Measurements from ENCODE around the gene TMEM184B.
A peak's percentile ranks its signal among the peaks of the same experiment; 100 is the strongest.

TMEM184B gene

DNA sequence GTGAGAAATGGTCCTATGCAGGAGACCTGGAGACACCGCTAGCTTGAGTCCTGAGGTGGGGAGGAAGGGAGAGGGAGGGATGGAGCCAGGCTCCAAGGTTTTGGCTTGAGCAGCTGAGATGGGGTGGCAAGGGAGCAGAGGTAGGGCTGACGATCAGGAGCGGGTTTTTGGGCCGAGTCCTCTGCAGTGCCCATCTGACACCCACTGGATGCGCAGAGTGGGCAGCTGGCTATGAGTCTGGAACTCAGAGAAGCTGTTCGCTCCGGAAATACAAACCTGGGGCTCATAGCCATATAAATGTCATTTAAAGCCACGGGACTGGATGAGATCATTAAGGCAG is 71.5 kb downstream of the TMEM184B start:
- in situ Hi-C loops (cut with MboI; ENCODE audit: low sequenced_read_pairs): no loop called here
- Histone ChIP-seq H3K36me3 (replicated peaks) (no peaks in the 10 kb centered on the region), H3K9me3 (no peaks in the 10 kb centered on the region), H3K4me3 (peak overlapping the region; percentile 75), H3K4me1 (peaks cover 11% of the 10 kb centered on the region), H3K27me3 (ENCODE audit: low read depth) (no peaks in the 10 kb centered on the region)
- DNase-seq (ENCODE audit: low spot score in 2 of 2): peak in 1 of 2 experiments; percentile 21

DNA sequence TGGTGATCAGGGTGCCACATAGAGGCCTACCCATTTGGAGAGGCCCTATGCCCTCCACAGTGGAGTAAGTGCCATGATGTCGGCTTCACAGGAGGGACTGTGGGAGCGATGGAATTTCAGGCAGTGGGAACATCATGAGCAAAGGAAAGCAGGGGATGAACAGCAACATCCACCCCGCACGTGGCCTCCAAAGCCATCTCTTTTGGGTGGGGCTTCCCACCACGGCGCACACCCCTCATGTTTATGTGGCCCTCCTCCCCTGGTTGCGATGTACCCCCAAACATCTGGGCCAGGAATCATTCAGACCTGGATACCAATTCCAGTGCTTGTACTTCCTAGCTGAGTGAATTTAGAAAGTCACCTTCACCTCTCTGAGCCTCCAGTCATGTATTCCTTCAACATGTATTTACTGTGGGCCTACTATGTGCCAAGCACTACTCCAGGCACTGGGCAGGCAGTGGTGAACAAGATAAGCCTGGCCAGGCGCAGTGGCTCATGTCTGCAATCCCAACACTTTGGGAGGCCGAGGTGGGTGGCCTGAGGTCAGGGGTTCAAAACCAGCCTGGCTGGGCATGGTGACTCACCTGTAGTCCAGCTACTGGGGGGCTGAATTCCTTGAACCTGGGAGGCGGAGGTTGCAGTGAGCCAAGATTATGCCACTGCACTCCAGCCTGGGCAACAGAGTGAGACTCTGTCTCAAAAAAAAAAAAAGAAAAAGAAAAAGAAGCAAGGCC is 72.8 kb downstream of the TMEM184B start:
- H3K4me3 ChIP-seq: no peak overlapping the region
- in situ Hi-C loops (cut with MboI; ENCODE audit: low sequenced_read_pairs): no loop called here
- no peak for DNase-seq (ENCODE audit: low spot score in 2 of 2)
- H3K27me3 ChIP-seq (ENCODE audit: low read depth): no peaks in the 10 kb centered on the region
- peaks cover 11% of the 10 kb centered on the region for H3K4me1 ChIP-seq
- H3K9me3 ChIP-seq: no peaks in the 10 kb centered on the region
- no peaks in the 10 kb centered on the region for H3K36me3 ChIP-seq (replicated peaks)

DNA sequence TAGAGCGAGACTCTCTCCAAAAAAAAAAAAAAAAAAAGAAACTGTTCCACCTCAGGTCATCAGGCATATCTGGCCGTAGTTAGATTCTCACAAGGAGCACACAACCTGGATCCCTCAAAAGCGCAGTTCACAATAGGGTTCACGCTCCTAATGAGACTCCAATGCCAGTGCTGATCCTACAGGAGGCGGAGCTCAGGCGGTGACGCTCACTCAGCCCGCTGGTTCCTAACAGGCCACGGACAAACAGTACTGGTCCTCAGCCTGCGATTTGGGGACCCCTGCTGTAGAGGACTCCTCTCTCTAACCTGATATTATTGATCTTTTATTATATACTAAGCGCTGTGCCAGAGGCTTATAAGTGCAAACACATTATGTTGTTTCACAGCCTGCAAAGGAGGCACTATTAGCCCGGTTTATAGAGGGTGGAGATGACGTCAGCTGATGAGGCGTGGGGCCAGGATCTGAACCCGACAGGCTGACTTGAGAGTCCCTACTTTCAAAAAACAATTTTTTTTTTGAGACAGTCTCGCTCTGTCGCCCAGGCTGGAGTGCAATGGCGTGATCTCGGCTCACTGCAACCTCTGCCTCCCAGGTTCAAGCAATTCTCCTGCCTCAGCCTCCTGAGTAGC is 75.9 kb downstream of the TMEM184B start:
- Histone ChIP-seq H3K4me1 (peaks cover 9% of the 10 kb centered on the region; the same call in 1 of the 2 replicates), H3K4me3 (no peak overlapping the region), H3K36me3 (replicated peaks) (no peaks in the 10 kb centered on the region), H3K27me3 (ENCODE audit: low read depth) (no peaks in the 10 kb centered on the region), H3K9me3 (no peaks in the 10 kb centered on the region)
- no peak for DNase-seq (ENCODE audit: low spot score in 2 of 2)
- in situ Hi-C loops (cut with MboI; ENCODE audit: low sequenced_read_pairs): no loop called here

DNA sequence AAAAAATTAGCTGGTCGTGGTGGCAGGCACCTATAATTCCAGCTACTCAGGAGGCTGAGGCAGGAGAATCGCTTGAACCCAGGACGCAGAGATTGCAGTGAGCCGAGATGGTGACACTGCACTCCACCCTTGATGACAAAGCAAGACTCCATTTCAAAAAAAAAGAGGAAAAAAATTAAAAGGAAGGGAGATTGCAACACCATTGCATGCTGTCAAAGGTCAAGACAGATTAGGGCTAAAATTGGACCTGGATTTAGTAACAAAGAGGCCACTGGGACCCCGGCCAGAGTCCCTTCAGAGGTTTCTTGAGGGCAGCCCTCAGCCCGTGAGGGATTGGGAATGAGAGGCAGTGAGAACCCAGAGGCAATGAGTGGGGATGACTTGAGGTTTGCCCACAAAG is 79.2 kb downstream of the TMEM184B start:
- H3K36me3 ChIP-seq (replicated peaks): no peaks in the 10 kb centered on the region
- peaks cover 6% of the 10 kb centered on the region; the same call in 1 of the 2 replicates for H3K4me1 ChIP-seq
- H3K4me3 ChIP-seq: no peak overlapping the region
- in situ Hi-C loops (cut with MboI; ENCODE audit: low sequenced_read_pairs): no loop called here
- no peaks in the 10 kb centered on the region for H3K27me3 ChIP-seq (ENCODE audit: low read depth)
- H3K9me3 ChIP-seq: no peaks in the 10 kb centered on the region
- no peak for DNase-seq (ENCODE audit: low spot score in 2 of 2)

DNA sequence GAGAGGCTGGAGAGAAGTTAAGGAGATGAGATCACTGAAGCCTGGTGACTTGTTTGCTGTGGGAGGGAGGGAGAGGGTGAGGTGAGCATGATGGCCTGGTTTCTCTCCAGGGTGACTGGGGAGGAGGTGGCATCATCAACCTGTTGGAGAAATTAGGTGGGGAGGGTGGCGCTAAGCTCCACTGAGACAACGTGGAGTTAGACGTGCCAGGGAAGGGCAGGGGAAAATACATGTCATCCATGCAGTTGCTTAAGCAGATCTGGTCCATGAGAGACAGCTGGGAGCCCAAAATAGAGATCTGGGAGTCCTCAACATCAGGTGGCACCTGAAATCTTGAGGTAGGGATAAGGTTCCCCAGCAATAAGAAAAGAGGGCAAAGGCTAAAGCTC is 80.3 kb downstream of the TMEM184B start:
- H3K36me3 ChIP-seq (replicated peaks): no peaks in the 10 kb centered on the region
- H3K27me3 ChIP-seq (ENCODE audit: low read depth): no peaks in the 10 kb centered on the region
- H3K9me3 ChIP-seq: no peaks in the 10 kb centered on the region
- DNase-seq (ENCODE audit: low spot score in 2 of 2): no peak
- no peak overlapping the region for H3K4me3 ChIP-seq
- peaks cover 6% of the 10 kb centered on the region; the same call in 1 of the 2 replicates for H3K4me1 ChIP-seq
- in situ Hi-C loops (cut with MboI; ENCODE audit: low sequenced_read_pairs): no loop called here

DNA sequence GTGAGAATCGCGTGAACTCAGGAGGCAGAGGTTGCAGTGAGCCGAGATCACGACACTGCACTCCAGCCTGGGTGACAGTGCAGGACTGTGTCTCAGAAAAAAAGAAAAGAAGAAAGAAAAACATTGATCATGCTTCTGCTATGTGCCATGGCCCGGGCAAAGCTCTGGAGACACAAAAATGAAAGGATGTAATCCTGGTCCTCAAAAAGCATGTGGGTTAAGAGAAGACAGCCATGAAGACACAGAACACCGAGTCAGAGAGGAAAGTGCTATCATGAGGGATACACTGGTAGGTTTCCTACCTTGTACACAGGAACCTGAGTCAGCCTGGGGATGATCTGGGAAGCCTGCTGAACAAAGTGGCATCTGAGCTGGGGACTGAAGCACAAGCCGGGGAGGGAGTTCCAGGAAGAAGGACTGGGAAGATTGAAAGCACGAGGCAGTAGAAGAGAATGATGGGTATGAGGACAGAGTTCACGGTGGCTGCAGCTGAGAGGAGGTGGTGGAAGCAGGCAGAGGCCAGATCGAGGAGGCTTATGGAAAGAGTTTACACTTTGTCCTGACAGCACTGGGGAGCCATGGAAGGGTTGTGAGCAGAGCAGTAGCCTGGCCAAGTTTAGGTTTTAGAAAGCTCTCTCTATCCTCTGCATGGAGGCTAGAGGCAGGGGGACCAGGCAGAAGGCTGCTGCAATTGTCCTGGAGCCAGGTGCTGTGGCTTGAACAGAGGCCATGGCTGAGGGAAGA is 80.9 kb downstream of the TMEM184B start:
- DNase-seq (ENCODE audit: low spot score in 2 of 2): no peak
- Histone ChIP-seq H3K27me3 (ENCODE audit: low read depth) (no peaks in the 10 kb centered on the region), H3K4me1 (peaks cover 6% of the 10 kb centered on the region; the same call in 1 of the 2 replicates), H3K36me3 (replicated peaks) (no peaks in the 10 kb centered on the region), H3K4me3 (no peak overlapping the region), H3K9me3 (no peaks in the 10 kb centered on the region)
- in situ Hi-C loops (cut with MboI; ENCODE audit: low sequenced_read_pairs): no loop called here

DNA sequence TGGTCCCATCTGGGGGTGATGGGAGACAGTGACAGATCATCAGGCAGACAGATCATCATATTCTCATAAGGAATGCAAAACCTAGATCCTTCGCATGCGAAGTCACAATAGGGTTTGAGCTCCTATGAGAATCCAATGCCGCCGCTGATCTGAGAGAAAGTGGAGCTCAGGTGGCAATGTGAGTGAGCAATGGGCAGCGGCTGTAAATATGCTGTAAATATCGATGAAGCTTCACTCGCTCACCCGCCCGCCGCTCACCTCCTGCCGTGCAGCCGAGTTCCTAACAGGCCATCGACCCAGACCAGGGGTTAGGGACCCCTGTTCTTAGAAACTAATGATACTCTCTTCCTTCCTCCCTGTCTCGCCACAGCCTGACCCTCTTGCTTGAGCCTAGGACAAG is 81.8 kb downstream of the TMEM184B start:
- H3K27me3 ChIP-seq (ENCODE audit: low read depth): no peaks in the 10 kb centered on the region
- no peak overlapping the region for H3K4me3 ChIP-seq
- in situ Hi-C loops (cut with MboI; ENCODE audit: low sequenced_read_pairs): no loop called here
- peaks cover 6% of the 10 kb centered on the region; the same call in 1 of the 2 replicates for H3K4me1 ChIP-seq
- H3K9me3 ChIP-seq: no peaks in the 10 kb centered on the region
- H3K36me3 ChIP-seq (replicated peaks): no peaks in the 10 kb centered on the region
- DNase-seq (ENCODE audit: low spot score in 2 of 2): no peak

DNA sequence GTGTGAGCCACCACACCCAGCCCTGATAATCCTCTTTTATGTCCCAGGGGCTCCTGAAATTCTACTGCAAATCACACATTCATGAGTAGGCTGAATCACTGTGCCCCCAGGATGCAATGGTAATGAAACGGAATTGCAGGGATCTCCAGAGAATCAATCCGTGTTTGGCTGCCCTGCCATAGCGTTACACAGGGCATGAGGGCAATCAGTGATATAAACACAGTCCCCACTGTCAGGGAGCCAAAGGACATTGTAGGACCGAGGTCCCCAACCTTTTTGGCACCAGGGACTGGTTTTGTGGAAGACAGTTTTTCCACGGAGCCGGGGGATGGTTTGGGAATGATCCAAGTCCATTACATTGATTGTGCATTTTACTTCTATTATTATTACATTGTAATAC is 82.2 kb downstream of the TMEM184B start:
- Histone ChIP-seq H3K27me3 (ENCODE audit: low read depth) (no peaks in the 10 kb centered on the region), H3K4me3 (no peak overlapping the region), H3K9me3 (no peaks in the 10 kb centered on the region), H3K36me3 (replicated peaks) (no peaks in the 10 kb centered on the region), H3K4me1 (peaks cover 6% of the 10 kb centered on the region; the same call in 1 of the 2 replicates)
- in situ Hi-C loops (cut with MboI; ENCODE audit: low sequenced_read_pairs): no loop called here
- DNase-seq (ENCODE audit: low spot score in 2 of 2): no peak

DNA sequence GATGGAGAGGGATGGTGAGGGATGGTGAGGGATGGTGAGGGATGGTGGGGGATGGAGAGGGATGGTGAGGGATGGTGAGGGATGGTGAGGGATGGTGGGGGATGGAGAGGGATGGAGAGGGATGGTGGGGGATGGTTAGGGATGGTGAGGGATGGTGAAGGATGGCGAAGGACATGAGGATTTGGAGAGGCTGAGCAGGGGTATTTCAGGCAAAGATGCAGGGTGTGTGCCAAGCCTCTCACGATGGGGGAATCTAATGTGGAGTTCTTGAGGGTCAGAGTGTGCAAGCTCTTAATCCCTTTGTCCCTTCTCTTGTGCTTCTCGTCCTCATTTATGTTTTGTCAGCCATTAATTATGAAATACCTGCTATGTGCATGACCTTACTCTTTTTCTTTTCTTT is 83.7 kb downstream of the TMEM184B start:
- H3K9me3 ChIP-seq: no peaks in the 10 kb centered on the region
- no peak overlapping the region for H3K4me3 ChIP-seq
- no peaks in the 10 kb centered on the region; the same call in 1 of the 2 replicates for H3K4me1 ChIP-seq
- H3K27me3 ChIP-seq (ENCODE audit: low read depth): no peaks in the 10 kb centered on the region
- in situ Hi-C loops (cut with MboI; ENCODE audit: low sequenced_read_pairs): no loop called here
- H3K36me3 ChIP-seq (replicated peaks): no peaks in the 10 kb centered on the region
- DNase-seq (ENCODE audit: low spot score in 2 of 2): no peak

DNA sequence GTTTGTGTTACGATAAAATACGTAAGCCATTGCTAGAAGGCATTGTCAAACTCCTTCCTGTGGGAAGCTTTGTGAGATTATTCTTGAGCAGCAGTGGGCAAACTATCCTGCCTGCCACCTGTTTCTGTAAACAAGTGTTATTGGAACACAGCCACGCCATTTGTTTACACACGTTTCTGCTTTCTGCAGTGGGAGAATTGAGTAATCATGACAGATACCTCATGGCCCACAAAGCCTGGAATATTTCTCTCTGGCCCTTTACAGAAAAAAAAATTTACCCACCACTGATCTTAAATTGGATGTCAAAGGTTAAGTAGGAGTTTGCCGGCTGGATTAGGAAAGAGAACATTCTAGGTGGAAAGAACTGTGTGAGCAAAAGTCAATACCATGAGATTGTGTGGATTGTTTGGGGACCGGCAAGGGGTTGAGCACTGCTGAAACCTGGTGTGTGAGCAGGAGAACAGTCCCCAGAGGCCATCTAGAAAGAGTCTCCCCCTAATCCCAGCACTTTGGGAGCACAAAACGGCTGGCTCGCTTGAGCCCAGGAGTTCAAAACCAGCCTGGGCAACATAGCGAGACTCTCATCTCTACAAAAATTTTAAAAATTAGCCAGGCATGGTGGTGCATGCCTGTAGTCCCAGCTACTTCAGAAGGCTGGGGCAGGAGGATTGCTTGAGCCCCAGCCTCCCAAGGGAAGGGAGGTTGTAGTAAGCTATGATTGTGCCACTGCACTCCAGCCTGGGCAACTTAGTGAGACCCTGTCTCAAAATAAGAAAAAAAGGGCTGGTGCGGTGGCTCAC is 85.2 kb downstream of the TMEM184B start:
- Histone ChIP-seq H3K4me1 (no peaks in the 10 kb centered on the region; the same call in 1 of the 2 replicates), H3K27me3 (ENCODE audit: low read depth) (no peaks in the 10 kb centered on the region), H3K36me3 (replicated peaks) (no peaks in the 10 kb centered on the region), H3K4me3 (no peak overlapping the region), H3K9me3 (no peaks in the 10 kb centered on the region)
- in situ Hi-C loops (cut with MboI; ENCODE audit: low sequenced_read_pairs): no loop called here
- no peak for DNase-seq (ENCODE audit: low spot score in 2 of 2)

DNA sequence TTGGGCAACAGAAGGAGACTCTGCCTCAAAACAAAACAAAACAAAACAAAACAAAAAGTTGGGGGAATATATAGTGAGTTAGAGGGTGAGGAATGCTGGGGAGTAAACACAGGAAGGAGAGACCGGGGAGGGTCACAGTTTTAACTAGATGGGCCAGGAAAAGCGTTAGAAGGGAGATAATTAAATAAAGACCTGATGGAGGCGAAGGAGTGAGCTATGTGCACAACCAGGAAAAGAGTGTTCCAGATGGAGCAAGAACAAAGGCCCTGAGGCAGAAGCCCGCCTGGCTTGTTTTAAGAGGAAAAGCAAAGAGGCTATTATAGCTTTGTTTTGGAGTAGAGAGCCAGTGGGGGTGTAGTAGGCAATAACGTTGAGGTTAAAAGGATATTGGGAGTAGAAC is 86.4 kb downstream of the TMEM184B start:
- H3K9me3 ChIP-seq: no peaks in the 10 kb centered on the region
- no peak for DNase-seq (ENCODE audit: low spot score in 2 of 2)
- peaks cover 3% of the 10 kb centered on the region for H3K4me1 ChIP-seq
- in situ Hi-C loops (cut with MboI; ENCODE audit: low sequenced_read_pairs): no loop called here
- no peaks in the 10 kb centered on the region for H3K36me3 ChIP-seq (replicated peaks)
- H3K4me3 ChIP-seq: no peak overlapping the region
- no peaks in the 10 kb centered on the region for H3K27me3 ChIP-seq (ENCODE audit: low read depth)

DNA sequence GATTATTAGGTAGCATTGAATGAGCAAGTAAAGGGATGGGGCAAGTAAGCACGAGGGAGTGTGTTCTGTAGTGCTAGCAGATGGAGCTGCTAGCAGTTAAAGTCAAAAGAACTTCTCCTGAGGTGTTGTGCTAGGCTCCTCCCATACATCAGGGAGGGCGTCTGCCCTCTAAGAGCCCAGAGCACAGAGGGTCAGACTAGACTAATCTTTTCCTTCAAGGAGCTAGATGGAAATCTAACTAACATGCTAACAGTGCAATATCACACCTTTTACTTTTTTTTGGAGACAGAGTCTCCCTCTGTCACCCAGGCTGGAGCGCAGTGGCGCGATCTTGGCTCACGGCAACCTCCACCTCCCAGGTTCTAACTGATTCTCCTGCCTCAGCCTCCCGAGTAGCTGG is 88.0 kb downstream of the TMEM184B start:
- Histone ChIP-seq H3K4me1 (peaks cover 15% of the 10 kb centered on the region), H3K36me3 (replicated peaks) (no peaks in the 10 kb centered on the region), H3K9me3 (no peaks in the 10 kb centered on the region), H3K4me3 (no peak overlapping the region), H3K27me3 (ENCODE audit: low read depth) (no peaks in the 10 kb centered on the region)
- DNase-seq (ENCODE audit: low spot score in 2 of 2): no peak
- in situ Hi-C loops (cut with MboI; ENCODE audit: low sequenced_read_pairs): no loop called here

DNA sequence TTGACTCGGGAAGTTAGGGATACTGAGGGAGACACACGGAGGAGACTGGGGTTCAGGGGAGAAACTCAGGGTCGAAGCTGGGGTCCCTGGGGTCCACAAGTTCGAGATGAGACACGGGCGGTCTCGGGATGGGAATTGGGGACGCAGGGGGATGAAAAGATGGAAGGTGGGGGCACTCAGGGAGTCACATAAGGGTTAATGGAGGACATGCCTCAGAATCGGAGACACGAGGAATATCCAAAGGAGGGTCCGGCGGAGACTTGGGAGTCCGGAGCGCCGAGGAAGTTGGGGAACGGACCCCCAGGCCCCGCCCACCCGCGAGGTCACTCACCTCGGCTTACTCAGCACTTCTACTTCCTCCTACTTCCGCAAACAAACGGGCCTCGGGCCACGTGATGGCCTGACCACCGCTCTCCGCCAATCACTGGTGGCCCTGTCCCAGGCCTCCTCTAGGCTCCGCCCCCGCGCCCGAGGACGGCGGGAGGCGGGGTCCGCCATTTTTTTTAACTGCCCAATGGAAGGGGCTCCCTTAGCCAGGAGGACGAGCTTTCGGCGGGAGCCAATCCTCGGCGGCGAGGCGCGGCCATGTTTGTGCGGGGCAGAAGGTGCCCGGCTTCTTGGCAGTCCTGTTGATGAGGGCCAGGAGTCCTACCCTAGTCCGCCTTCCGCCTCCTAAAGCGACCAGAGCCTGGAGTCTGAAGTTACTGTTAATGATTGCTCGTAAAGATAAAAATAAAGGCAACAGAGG is 91.2 kb downstream of the TMEM184B start, which contains the start of gene PLA2G6:
TSS of gene PLA2G6 (minus strand) at position 378 of the 748 bp plus-strand sequence. CDS start 12,404 bp downstream, outside the sequence.
- no peaks in the 10 kb centered on the region for H3K36me3 ChIP-seq (replicated peaks)
- peak within 1 kb of the TSS; percentile 54 for H3K4me3 ChIP-seq
- H3K27me3 ChIP-seq (ENCODE audit: low read depth): no peaks in the 10 kb centered on the region
- H3K4me1 ChIP-seq: peaks cover 24% of the 10 kb centered on the region
- in situ Hi-C loops (cut with MboI; ENCODE audit: low sequenced_read_pairs): no loop called here
- peak; percentile 99 for DNase-seq (ENCODE audit: low spot score in 2 of 2)
- H3K9me3 ChIP-seq: no peaks in the 10 kb centered on the region

Data from HAP-1 (cell line).